ENCODE measurements around the gene MED14. TPM values are rescaled to one million over a fixed set of nuclear protein-coding genes. Genes with fewer than 3 reads are reported as not detected.

MED14 gene
- total RNA-seq, 1 donor from 2014 or later, result 46.2 TPM

- TF ChIP-seq CTCF (conservative IDR thresholded peaks at IDR 0.05), result no peak
- Mint-ChIP-seq H3K27me3 (no peaks in the 10 kb centered on the region), H3K27ac (no peak overlapping the region), H3K36me3 (peaks cover 11% of the 10 kb centered on the region), H3K4me1 (ENCODE audit: unreplicated experiment) (peaks cover 12% of the 10 kb centered on the region), H3K9me3 (peaks cover 3% of the 10 kb centered on the region), H3K4me3 (no peak overlapping the region)
- no peak for DNase-seq (ENCODE audit: extremely low spot score, unreplicated experiment)
These were observed 7.6 kb downstream of the MED14 start for GRCh38 chrX:40727581-40728252.

GRCh38 chrX:40727093-40727492, 8.2 kb downstream of the MED14 start:
- Mint-ChIP-seq H3K27me3 (no peaks in the 10 kb centered on the region), H3K27ac (no peak overlapping the region), H3K4me3 (no peak overlapping the region), H3K9me3 (peaks cover 3% of the 10 kb centered on the region), H3K36me3 (peaks cover 11% of the 10 kb centered on the region), H3K4me1 (ENCODE audit: unreplicated experiment) (peaks cover 12% of the 10 kb centered on the region)
- no peak for TF ChIP-seq CTCF (conservative IDR thresholded peaks at IDR 0.05)
- no peak for DNase-seq (ENCODE audit: extremely low spot score, unreplicated experiment)

GRCh38 chrX:40722930-40723329, 12.4 kb downstream of the MED14 start:
- Mint-ChIP-seq H3K27me3 (no peaks in the 10 kb centered on the region), H3K36me3 (peaks cover 19% of the 10 kb centered on the region), H3K4me3 (no peak overlapping the region), H3K27ac (no peak overlapping the region), H3K9me3 (peaks cover 3% of the 10 kb centered on the region), H3K4me1 (ENCODE audit: unreplicated experiment) (no peaks in the 10 kb centered on the region)
- TF ChIP-seq CTCF (conservative IDR thresholded peaks at IDR 0.05), result no peak
- no peak for DNase-seq (ENCODE audit: extremely low spot score, unreplicated experiment)

- Mint-ChIP-seq H3K27ac (no peak overlapping the region), H3K4me3 (no peak overlapping the region), H3K4me1 (ENCODE audit: unreplicated experiment) (no peaks in the 10 kb centered on the region), H3K9me3 (peaks cover 3% of the 10 kb centered on the region), H3K27me3 (no peaks in the 10 kb centered on the region), H3K36me3 (peaks cover 21% of the 10 kb centered on the region)
- no peak for DNase-seq (ENCODE audit: extremely low spot score, unreplicated experiment)
- TF ChIP-seq CTCF (conservative IDR thresholded peaks at IDR 0.05), result no peak
These were observed 13.7 kb downstream of the MED14 start for GRCh38 chrX:40721489-40722106.

GRCh38 chrX:40720792-40721191, 14.6 kb downstream of the MED14 start:
- Mint-ChIP-seq H3K27ac (no peak overlapping the region), H3K9me3 (peaks cover 3% of the 10 kb centered on the region), H3K36me3 (peaks cover 23% of the 10 kb centered on the region), H3K27me3 (no peaks in the 10 kb centered on the region), H3K4me1 (ENCODE audit: unreplicated experiment) (no peaks in the 10 kb centered on the region), H3K4me3 (no peak overlapping the region)
- no peak for DNase-seq (ENCODE audit: extremely low spot score, unreplicated experiment)
- no peak for TF ChIP-seq CTCF (conservative IDR thresholded peaks at IDR 0.05)

Data from type B pancreatic cell (in vitro differentiated cells).